B cell (primary cell): ENCODE results near the gene TSFM. TPM values are rescaled to one million over a fixed set of nuclear protein-coding genes. Genes with fewer than 3 reads are reported as not detected.

Experiments
- ATAC-seq: fragments of 200-7000 bp; cut with Tn5 transposase; one replicate; pipeline ENCODE4 v1.10.0; 2021; ENCODE audit warnings: low read depth, mild to moderate bottlenecking, moderate number of reproducible peaks, moderate library complexity
- CTCF ChIA-PET: fragments of 350-600 bp; sonication (Branson Sonifier 250); formaldehyde crosslinking; loops from one replicate; lab custom pipeline; 2021; ENCODE audit warnings: antibody characterized with exemption, inconsistent platforms; lab: Charles Lee
- POLR2A ChIA-PET: fragments of 350-600 bp; sonication (Branson Sonifier 250); formaldehyde crosslinking; loops from one replicate; lab custom pipeline; 2021; ENCODE audit warnings: antibody characterized with exemption; lab: Charles Lee
- DNase-seq: peaks from one replicate; pipeline ENCODE4 v3.0.0; 2013
- H2AFZ ChIP-seq: 2 replicates; pipeline ENCODE4 v1.6.1; 2012; ENCODE audit warnings: mild to moderate bottlenecking, low read depth, low read length; ENCODE audit not compliant: insufficient read depth, poor library complexity, severe bottlenecking
- H3K27ac ChIP-seq, 2 donors: 1 replicate in 1 of 2; 2 replicates in 1 of 2; pipeline ENCODE4 v1.5.1; 2012 to 2013; ENCODE audit warnings: low read length in 2 of 2, mild to moderate bottlenecking in 2 of 2, moderate library complexity in 1 of 2
- H3K27me3 ChIP-seq, 4 experiments: fragments of 200-600 bp in 1 of 4; sonication (generic) in 1 of 4; replicated peaks in 1 of 4; 1 replicate in 2 of 4; 2 replicates in 2 of 4; pipeline versions ENCODE4 v1.6.1 to v1.7.0; 2013 to 2016; ENCODE audit warnings: low read length in 3 of 4, mild to moderate bottlenecking in 2 of 4, mixed read lengths in 1 of 4, moderate library complexity in 1 of 4; ENCODE audit not compliant: insufficient read depth in 4 of 4, control insufficient read depth in 3 of 4; ENCODE audit errors: control extremely low read depth in 1 of 4
- H3K36me3 ChIP-seq, 2 experiments: replicated peaks in 1 of 2; 1 replicate in 1 of 2; 2 replicates in 1 of 2; pipeline versions ENCODE4 v1.6.1 to v1.7.1; 2013; ENCODE audit warnings: low read length in 1 of 2; ENCODE audit not compliant: insufficient read depth in 2 of 2, control insufficient read depth in 1 of 2; ENCODE audit errors: control extremely low read depth in 1 of 2, extremely low read depth in 1 of 2
- H3K4me1 ChIP-seq, 2 donors: fragments of 200-600 bp in 1 of 2; sonication (generic) in 1 of 2; 1 replicate in 1 of 2; 2 replicates in 1 of 2; pipeline versions ENCODE4 v1.5.1 to v1.6.1; 2013 to 2017; ENCODE audit warnings: low read length in 2 of 2; ENCODE audit not compliant: control insufficient read depth in 2 of 2, insufficient read depth in 2 of 2
- H3K4me2 ChIP-seq: replicated peaks from 2 replicates; pipeline ENCODE3; 2012; ENCODE audit warnings: mild to moderate bottlenecking, low read depth, low read length; ENCODE audit not compliant: poor library complexity, severe bottlenecking
- H3K4me3 ChIP-seq, 5 experiments: fragments of 200-600 bp in 1 of 5; sonication (generic) in 1 of 5; 1 replicate in 3 of 5; 2 replicates in 2 of 5; pipeline versions ENCODE4 v1.5.1 to v1.7.0; 2011 to 2016; ENCODE audit warnings: low read length in 4 of 5, mild to moderate bottlenecking in 4 of 5, low read depth in 2 of 5, control low read depth in 1 of 5, moderate library complexity in 1 of 5; ENCODE audit not compliant: insufficient read depth in 1 of 5; ENCODE audit errors: control extremely low read depth in 1 of 5, extremely low read depth in 1 of 5
- H3K79me2 ChIP-seq: fragments of 200-600 bp; sonication (generic); one replicate; pipeline ENCODE4 v1.6.0; 2016; ENCODE audit warnings: low read length; ENCODE audit not compliant: control insufficient read depth, insufficient read depth
- H3K9ac ChIP-seq: fragments of 200-600 bp; sonication (generic); 2 replicates; pipeline ENCODE4 v1.6.1; 2017; ENCODE audit warnings: mild to moderate bottlenecking, low read length, moderate library complexity
- H3K9me3 ChIP-seq, 3 donors: one replicate each; pipeline versions ENCODE4 v1.6.1 to v1.7.1; 2013; ENCODE audit warnings: low read length in 2 of 3; ENCODE audit not compliant: control insufficient read depth in 2 of 3, insufficient read depth in 1 of 3; ENCODE audit errors: control extremely low read depth in 1 of 3
- H4K20me1 ChIP-seq: 2 replicates; pipeline ENCODE4 v1.6.0; 2012; ENCODE audit warnings: mild to moderate bottlenecking, low read length; ENCODE audit not compliant: insufficient read depth, control insufficient read depth, poor library complexity, severe bottlenecking
- H3K27ac Mint-ChIP-seq: one replicate; pipeline ENCODE4 v1.8.0; 2021; ENCODE audit warnings: mixed read lengths
- H3K27me3 Mint-ChIP-seq: one replicate; pipeline ENCODE4 v1.8.0; 2021; ENCODE audit warnings: mixed read lengths
- H3K4me1 Mint-ChIP-seq: one replicate; pipeline ENCODE4 v1.8.0; 2021; ENCODE audit warnings: mixed read lengths
- H3K4me3 Mint-ChIP-seq: one replicate; pipeline ENCODE4 v1.8.0; 2021; ENCODE audit warnings: mixed read lengths
- H3K9me3 Mint-ChIP-seq: one replicate; pipeline ENCODE4 v1.8.0; 2022; ENCODE audit warnings: mixed read lengths; ENCODE audit not compliant: insufficient read depth
- CTCF ChIP-seq: fragments of 200-600 bp; IDR thresholded peaks from one replicate; pipeline ENCODE4 v1.8.0; 2022; ENCODE audit warnings: antibody characterized with exemption, mild to moderate bottlenecking
- EZH2 ChIP-seq: IDR thresholded peaks from 2 replicates; pipeline ENCODE4 v1.6.1; 2012; ENCODE audit warnings: borderline replicate concordance, low read depth, mild to moderate bottlenecking, moderate library complexity, low read length; ENCODE audit not compliant: insufficient read depth, poor library complexity, severe bottlenecking
- WGBS: methylation state at CpG from one replicate; pipeline ENCODE4 v1.1.5; 2013; ENCODE audit warnings: missing lambda C conversion rate; ENCODE audit not compliant: insufficient coverage; 5-methylcytosine and 5-hydroxymethylcytosine counted together
- intact Hi-C: fragments of 100-400 bp; cut with micrococcal nuclease; formaldehyde crosslinking; loops from one replicate; pipeline ENCODE4 v1.10.0; 2022
- polyA plus RNA-seq: library from polyadenylated mRNA; depleted of rRNA; stranded (reverse); fragments of >200 nt; gene quantifications from 2 replicates; pipeline ENCODE4 v1.2.3, GENCODE V29; 2012
- total RNA-seq, 2 donors: library from RNA; stranded (reverse); fragments of 120-200 nt in 1 of 2; gene quantifications; 1 replicate in 1 of 2; 2 replicates in 1 of 2; pipeline versions ENCODE4 v1.2.3 to v1.2.4, GENCODE V29; 2013 to 2022

TSFM gene
- total and polyA plus RNA-seq, 2 donors (not counting 1 experiment from before 2014, with no cell fraction given), result 5.6 to 20.9 TPM

DNA sequence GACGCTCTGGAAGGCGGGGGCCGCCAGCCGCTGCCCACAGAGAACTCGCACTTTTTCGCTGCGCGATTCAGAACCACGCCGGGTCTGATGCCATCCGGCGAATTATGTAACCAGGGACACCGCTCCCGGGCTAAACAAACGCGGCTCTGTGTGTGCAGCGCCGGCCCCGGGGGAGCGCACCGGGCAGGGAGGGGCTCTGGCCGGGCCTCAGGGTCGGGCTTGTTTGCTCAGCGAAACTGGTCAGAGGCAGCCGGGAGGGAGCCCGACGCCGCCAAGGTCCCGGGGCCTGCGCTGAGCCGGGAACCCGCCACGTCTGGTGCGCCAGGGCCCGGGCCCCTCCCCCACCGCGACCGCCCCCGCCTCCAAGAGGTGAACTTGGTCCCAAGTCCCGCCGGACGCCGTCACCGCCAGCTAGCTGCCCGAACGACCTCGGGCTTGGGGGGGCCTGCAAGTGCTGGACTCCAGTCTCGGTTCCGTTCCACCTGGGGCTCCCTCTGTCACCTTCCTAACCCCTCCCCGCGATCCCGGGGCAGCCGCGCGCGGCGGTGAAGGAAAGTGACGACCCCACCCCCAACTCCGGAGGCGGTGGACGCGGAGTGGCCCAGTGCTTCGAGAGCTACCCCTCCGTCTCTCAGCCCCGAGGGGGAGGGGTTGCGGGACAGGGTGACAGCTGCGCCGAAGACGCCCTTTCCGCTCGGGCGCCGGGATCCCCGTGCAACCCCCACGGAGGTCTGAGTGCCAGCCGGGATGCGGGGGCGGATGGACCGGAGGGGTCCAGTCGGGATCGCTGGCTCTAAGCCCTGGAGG, 63.1 kb downstream of the TSFM start:
- ChIA-PET CTCF (interaction anchor here (1.0 to 6.1 kb wide), 6 partner anchors 8 to 58 kb away, joined by 3 to 50 read pairs (median 21); no protein-coding TSS in a partner anchor), POLR2A (interaction anchor here (0.5 to 1.7 kb wide), 8 partner anchors 8 to 1760 kb away, joined by 3 to 11 read pairs (median 5); no protein-coding TSS in a partner anchor)
- WGBS, result under 1% methylated on average over 81 of the region's 81 CpGs
- DNase-seq (peak; percentile 72), ATAC-seq (peak; percentile 29)
- Mint-ChIP-seq H3K4me1 (peaks cover 48% of the 10 kb centered on the region), H3K27ac (peak overlapping the region; percentile 90), H3K27me3 (no peaks in the 10 kb centered on the region), H3K9me3 (no peaks in the 10 kb centered on the region), H3K4me3 (peak overlapping the region; percentile 84)
- Histone ChIP-seq H3K9me3 (peaks cover 0 to 4% (median 0%) of the 10 kb centered on the region in 3 donors), H3K9ac (peak overlapping the region; percentile 94), H3K79me2 (peaks cover 61% of the 10 kb centered on the region), H3K36me3 (no peaks in the 10 kb centered on the region), H3K4me1 (peaks cover 43 to 52% of the 10 kb centered on the region in 2 donors), H3K4me3 (peak overlapping the region; percentile 58 to 98 (median 93)), H3K4me2 (peak overlapping the region; percentile 87), H3K27ac (peak overlapping the region; percentile 75 to 84), H4K20me1 (peaks cover 56% of the 10 kb centered on the region), H2AFZ (peak overlapping the region; percentile 81), H3K27me3 (no peaks in the 10 kb centered on the region)
- TF ChIP-seq CTCF (no peak), EZH2 (no peak)
- intact Hi-C loops, result loop anchor here (1.0 to 5.0 kb wide), 5 partner anchors 15 to 325 kb away; partner anchors contain the start of genes ATP23, DDIT3 and MARCHF9

DNA sequence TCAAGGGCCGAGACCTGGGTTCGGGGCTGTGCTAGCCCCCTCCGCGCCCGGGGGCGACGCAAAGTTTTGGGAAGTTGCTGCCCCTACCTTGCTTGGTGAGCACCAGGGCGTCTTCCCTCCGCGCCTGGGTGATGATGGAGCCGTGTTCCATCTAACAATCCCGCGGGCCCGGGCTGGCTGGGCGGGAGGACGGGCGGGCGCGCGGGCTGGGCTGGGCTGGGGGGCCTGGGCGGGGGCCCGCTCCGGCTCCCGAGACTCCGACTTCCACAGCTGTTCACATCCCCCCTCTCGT, 63.6 kb downstream of the TSFM start:
- WGBS, result 0% methylated on average over 25 of the region's 26 CpGs
- Histone ChIP-seq H2AFZ (peak overlapping the region; percentile 81), H3K36me3 (no peaks in the 10 kb centered on the region), H3K4me3 (peak overlapping the region; percentile 48 to 98 (median 93)), H3K4me1 (peaks cover 44 to 53% of the 10 kb centered on the region in 2 donors), H3K27me3 (peaks cover 0 to 2% (median under 1%) of the 10 kb centered on the region in 4 experiments), H3K9ac (peak overlapping the region; percentile 94), H4K20me1 (peaks cover 51% of the 10 kb centered on the region), H3K79me2 (peaks cover 55% of the 10 kb centered on the region), H3K4me2 (peak overlapping the region; percentile 87), H3K9me3 (peaks cover 0 to 4% (median 0%) of the 10 kb centered on the region in 3 donors), H3K27ac (peak overlapping the region; percentile 75 to 84)
- Mint-ChIP-seq H3K4me3 (peak overlapping the region; percentile 84), H3K27me3 (peaks cover 4% of the 10 kb centered on the region), H3K4me1 (peaks cover 47% of the 10 kb centered on the region), H3K9me3 (no peaks in the 10 kb centered on the region), H3K27ac (peak overlapping the region; percentile 90)
- ChIA-PET CTCF (interaction anchor here (1.0 to 6.1 kb wide), 6 partner anchors 9 to 58 kb away, joined by 3 to 50 read pairs (median 21); no protein-coding TSS in a partner anchor), POLR2A (interaction anchor here (0.6 to 1.7 kb wide), 6 partner anchors 9 to 1749 kb away, joined by 3 to 11 read pairs (median 4); partner anchors contain the start of gene MARCHF9)
- DNase-seq, result peak; percentile 71
- no peak for TF ChIP-seq CTCF
- TF ChIP-seq EZH2, result no peak
- ATAC-seq, result peak; percentile 4
- intact Hi-C loops, result loop anchor here (2.0 to 5.0 kb wide), 3 partner anchors 15 to 325 kb away; partner anchors contain the start of genes DDIT3 and MARCHF9
